ENCODE measurements around the gene MRPL49.

Gene MRPL49

GRCh38 chr11:65103476-65103875 is 18.6 kb upstream of the MRPL49 start:
- DNase-seq = no peak

GRCh38 chr11:65104628-65105027 is 17.5 kb upstream of the MRPL49 start:
- DNase-seq = no peak

GRCh38 chr11:65107078-65107477 is 15.0 kb upstream of the MRPL49 start:
- no peak for DNase-seq

- no peak for DNase-seq
Measured at GRCh38 chr11:65107751-65108468, 14.2 kb upstream of the MRPL49 start.

- DNase-seq = no peak
Measured at GRCh38 chr11:65108469-65109123, 13.5 kb upstream of the MRPL49 start.

GRCh38 chr11:65109231-65110198 is 12.6 kb upstream of the MRPL49 start:
- DNase-seq = no peak

GRCh38 chr11:65110354-65110861 is 11.7 kb upstream of the MRPL49 start:
- peak; percentile 91 for DNase-seq

GRCh38 chr11:65111159-65111743 is 10.9 kb upstream of the MRPL49 start:
- no peak for DNase-seq

- peak; percentile 88 for DNase-seq
Measured at GRCh38 chr11:65111744-65112545, 10.2 kb upstream of the MRPL49 start, which contains the start of gene TM7SF2. Gene TM7SF2 (plus strand): TSS chr11:65111872. CDS start chr11:65112016, 144 bp downstream.

- DNase-seq = peak; percentile 58
Measured at GRCh38 chr11:65112546-65113360, 9.4 kb upstream of the MRPL49 start.

GRCh38 chr11:65113361-65113756 is 8.8 kb upstream of the MRPL49 start:
- DNase-seq = no peak

- DNase-seq = no peak
Measured at GRCh38 chr11:65113839-65114238, 8.3 kb upstream of the MRPL49 start.

- no peak for DNase-seq
Measured at GRCh38 chr11:65114538-65115171, 7.5 kb upstream of the MRPL49 start.

- DNase-seq = no peak
Measured at GRCh38 chr11:65115361-65116082, 6.6 kb upstream of the MRPL49 start.

GRCh38 chr11:65116370-65117205 is 5.5 kb upstream of the MRPL49 start:
- DNase-seq = peak; percentile 43

GRCh38 chr11:65117206-65118096 is 4.7 kb upstream of the MRPL49 start, which contains the start of gene ZNHIT2:
Gene ZNHIT2 (minus strand): TSS chr11:65117701. CDS start chr11:65117653, 48 bp downstream.
- peak; percentile 100 for DNase-seq

- no peak for DNase-seq
Measured at GRCh38 chr11:65118097-65118837, 3.9 kb upstream of the MRPL49 start.
